Measurements from ENCODE around the gene LRCH4. TPM values are rescaled to one million over a fixed set of nuclear protein-coding genes. Genes with fewer than 3 reads are reported as not detected.

LRCH4 gene
- total RNA-seq, 6 experiments from 2014 or later = 19.5 to 39.1 (median 24.7) TPM

DNA sequence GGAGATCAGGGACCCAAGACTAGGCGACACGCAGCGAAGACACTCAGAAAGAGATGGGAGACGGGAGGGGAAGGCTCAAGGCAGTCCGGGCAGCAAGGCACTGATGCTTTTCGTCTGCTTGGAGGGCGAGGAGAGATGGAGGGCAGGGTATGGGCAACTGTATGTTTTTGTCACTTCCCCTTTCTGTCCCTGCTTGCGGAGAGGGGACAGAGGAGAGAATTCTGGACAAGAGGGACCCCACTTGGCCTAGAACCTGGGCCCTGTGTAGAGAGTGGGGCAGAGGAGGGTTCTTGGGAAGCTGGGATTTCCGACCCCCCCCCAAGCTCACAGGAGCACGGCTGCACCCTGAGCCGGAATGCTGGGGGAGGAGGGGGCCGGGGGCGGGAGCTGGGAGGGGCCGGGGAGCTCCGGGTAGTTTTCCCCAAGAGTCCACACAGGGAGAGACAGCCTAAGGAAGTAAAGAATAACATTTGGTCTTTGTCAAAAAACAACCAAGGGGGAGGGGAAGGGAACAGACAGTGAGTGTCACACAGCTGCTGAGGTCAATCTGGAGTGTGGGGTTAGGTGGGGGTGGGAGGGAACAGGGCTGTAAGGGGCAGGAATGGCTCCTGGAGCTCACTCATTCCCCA lies 1.8 kb downstream of the LRCH4 start:
- intact Hi-C loops (cut with DNase I) = loop anchor here in 1 of 2 donors (10.0 kb wide), 1 partner anchor 91 kb away; the partner anchor contains the start of gene GNB2
- Histone ChIP-seq H3K4me3 (peak overlapping the region; percentile 96 to 100 (median 99)), H3K4me1 (peaks cover 0 to 21% (median 7%) of the 10 kb centered on the region in 4 donors), H3K9me3 (no peaks in the 10 kb centered on the region), H3K27ac (peak overlapping the region; percentile 98 to 99 (median 99)), H3K36me3 (peaks cover 0 to 24% (median 9%) of the 10 kb centered on the region in 4 donors), H3K27me3 (no peaks in the 10 kb centered on the region)
- 33% methylated on average over 11 of the region's 15 CpGs for WGBS (ENCODE audit: insufficient coverage, low coverage, low lambda C conversion rate, missing lambda C conversion rate)
- DNase-seq (no peak), ATAC-seq (no peak)
- TF ChIP-seq POLR2A (IDR thresholded peaks at IDR 0.05) (no peak), CTCF (IDR thresholded peaks at IDR 0.05) (no peak)

DNA sequence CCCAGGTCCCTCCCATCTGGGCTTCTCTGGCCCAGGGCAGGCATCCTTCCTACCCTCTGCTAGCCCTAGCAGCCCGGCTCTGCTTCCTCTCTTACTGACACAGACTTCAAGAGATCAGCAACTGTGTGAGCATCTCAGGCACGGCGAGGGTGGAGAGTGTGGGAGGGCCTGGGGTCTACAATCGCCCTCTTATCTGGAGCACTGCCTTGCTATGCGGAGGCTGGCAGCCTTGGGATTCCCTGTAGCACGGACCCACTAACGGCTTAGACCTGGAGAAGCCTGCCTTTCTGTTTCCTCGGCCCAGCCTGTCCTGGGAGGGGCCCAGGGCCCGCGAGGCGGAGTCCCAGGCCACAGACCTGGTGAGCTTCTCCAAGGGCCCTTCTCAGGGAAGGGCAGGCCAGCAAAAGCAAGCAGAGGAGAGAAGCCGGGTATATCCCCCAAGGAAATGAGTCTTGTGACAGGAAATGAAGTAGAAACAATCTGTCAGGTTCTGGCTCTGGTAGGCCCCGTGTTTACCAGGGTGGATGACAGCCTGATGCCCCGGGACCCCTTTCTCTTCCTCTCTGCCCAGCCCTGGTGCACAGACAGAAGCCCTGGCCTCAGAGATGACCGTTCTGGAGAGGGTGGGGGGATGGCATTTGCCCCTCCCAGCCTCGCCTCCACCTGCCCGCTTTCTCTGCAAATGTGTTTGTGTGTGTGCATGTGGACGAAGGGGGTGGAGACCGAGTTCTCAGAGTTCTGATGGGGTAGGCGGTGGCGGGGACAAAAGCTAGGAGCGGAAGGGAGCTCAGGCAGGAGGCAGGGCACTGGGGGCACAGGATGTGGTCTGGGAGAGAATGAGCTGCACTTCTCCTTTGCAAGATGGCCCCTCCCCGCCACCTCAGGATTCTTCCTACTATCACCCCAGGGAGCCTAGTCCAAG lies 2.5 kb downstream of the LRCH4 start:
- no peak for ATAC-seq
- Histone ChIP-seq H3K4me1 (peaks cover 0 to 21% (median 7%) of the 10 kb centered on the region in 4 donors), H3K27me3 (no peaks in the 10 kb centered on the region), H3K9me3 (no peaks in the 10 kb centered on the region), H3K36me3 (peaks cover 0 to 32% (median 10%) of the 10 kb centered on the region in 4 donors), H3K27ac (peak overlapping the region; percentile 98 to 99 (median 99)), H3K4me3 (peak overlapping the region in 2 of 3 donors; percentile 9 to 99)
- 41% methylated on average over 15 of the region's 23 CpGs for WGBS (ENCODE audit: insufficient coverage, low coverage, low lambda C conversion rate, missing lambda C conversion rate)
- DNase-seq = peak in 2 of 3 donors; percentile 65 to 69
- no peak for TF ChIP-seq CTCF (IDR thresholded peaks at IDR 0.05)
- no peak for TF ChIP-seq POLR2A (IDR thresholded peaks at IDR 0.05)
- intact Hi-C loops (cut with DNase I) = loop anchor here in 1 of 2 donors (10.0 kb wide), 1 partner anchor 91 kb away; the partner anchor contains the start of gene GNB2

DNA sequence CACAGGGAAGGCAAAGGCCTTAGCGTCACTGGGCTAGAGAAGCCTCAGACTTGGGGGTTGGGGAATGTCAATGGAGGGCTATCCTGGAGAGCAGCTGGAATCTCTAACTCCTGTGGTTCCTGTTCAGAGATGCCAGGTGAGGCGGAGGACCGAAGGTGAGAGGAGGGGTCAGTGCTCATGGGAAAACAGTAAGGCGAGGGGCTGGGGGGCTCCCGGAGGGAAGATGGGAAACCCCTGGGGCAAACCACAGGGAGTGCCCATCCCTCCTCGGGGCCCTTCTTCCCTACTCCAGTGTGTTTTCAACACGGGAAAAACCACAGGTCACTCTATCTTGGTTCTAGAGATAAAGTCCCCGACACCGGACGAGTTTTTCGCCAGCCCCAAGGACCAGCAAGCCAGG lies 3.3 kb downstream of the LRCH4 start:
- H3K36me3 ChIP-seq = peaks cover 0 to 39% (median 14%) of the 10 kb centered on the region in 4 donors
- no peak for DNase-seq

More for the DNA sequence above, 3.3 kb downstream of the LRCH4 start:
- TF ChIP-seq CTCF (IDR thresholded peaks at IDR 0.05) (no peak), POLR2A (IDR thresholded peaks at IDR 0.05) (no peak)
- Histone ChIP-seq H3K9me3 (no peaks in the 10 kb centered on the region), H3K27ac (peak overlapping the region in 1 of 3 donors; percentile 53), H3K4me3 (peak overlapping the region in 1 of 3 donors; percentile 99), H3K27me3 (no peaks in the 10 kb centered on the region), H3K4me1 (peaks cover 0 to 21% (median 7%) of the 10 kb centered on the region in 4 donors)
- ATAC-seq = no peak
- 52% methylated on average over 6 of the region's 11 CpGs for WGBS (ENCODE audit: insufficient coverage, low coverage, low lambda C conversion rate, missing lambda C conversion rate)
- intact Hi-C loops (cut with DNase I) = loop anchor here in 1 of 2 donors (10.0 kb wide), 1 partner anchor 92 kb away; the partner anchor contains the start of gene GNB2

Measured in right lobe of liver (tissue), 6 donors.